BLaER1 treated with 17β-estradiol and CSF1 and Interleukin-3, amounts not matched to agents 10 nM and 100 nM (cell line): ENCODE measurements around the gene DOK4.

Source experiments
- H3K27ac ChIP-seq, 11 experiments: shearing (Covaris generic); formaldehyde crosslinking; 2 replicates each; pipeline ENCODE4 v1.8.1; 2022
- H3K27me3 ChIP-seq, 11 experiments: shearing (Covaris generic); formaldehyde crosslinking; 2 replicates each; pipeline ENCODE4 v1.8.1; 2022
- H3K36me3 ChIP-seq, 11 experiments: shearing (Covaris generic); formaldehyde crosslinking; 2 replicates each; pipeline ENCODE4 v1.8.1; 2022
- H3K4me1 ChIP-seq, 10 experiments: shearing (Covaris generic); formaldehyde crosslinking; 2 replicates each; pipeline ENCODE4 v1.8.1; 2022
- H3K4me2 ChIP-seq, 11 experiments: shearing (Covaris generic); formaldehyde crosslinking; 2 replicates each; pipeline ENCODE4 v1.8.1; 2022
- H3K4me3 ChIP-seq, 10 experiments: shearing (Covaris generic); formaldehyde crosslinking; 2 replicates each; pipeline ENCODE4 v1.8.1; 2022
- H3K9ac ChIP-seq, 11 experiments: shearing (Covaris generic); formaldehyde crosslinking; 2 replicates each; pipeline ENCODE4 v1.8.1; 2022
- H3K9me3 ChIP-seq, 11 experiments: shearing (Covaris generic); formaldehyde crosslinking; replicated peaks in 1 of 11; 2 replicates each; pipeline ENCODE4 v1.8.1; 2022
- H4K20me1 ChIP-seq, 11 experiments: shearing (Covaris generic); formaldehyde crosslinking; 2 replicates each; pipeline ENCODE4 v1.8.1; 2022
- Cebpa-rat ChIP-seq, 11 experiments: shearing (Covaris generic); IDR thresholded peaks; 2 replicates each; pipeline ENCODE4 v1.8.1; 2022

DOK4 gene

GRCh38 chr16:57485916-57486857 is at the start of gene DOK4:
Gene DOK4 (minus strand): TSS chr16:57486493. CDS start chr16:57479507, 6,986 bp downstream.
- H3K9ac ChIP-seq = peak within 1 kb of the TSS; percentile 79 to 86 (median 82)
- H3K27me3 ChIP-seq = no peaks in the 10 kb centered on the region
- H3K27ac ChIP-seq = peak within 1 kb of the TSS; percentile 9 to 77 (median 69); a peak in 21 of 22 replicates
- H3K4me3 ChIP-seq = peak within 1 kb of the TSS; percentile 69 to 96 (median 84)
- H3K4me2 ChIP-seq = peak within 1 kb of the TSS; percentile 91 to 99 (median 98)
- H3K4me1 ChIP-seq = peaks cover 15 to 37% (median 25%) of the 10 kb centered on the region in 10 experiments
- TF ChIP-seq Cebpa-rat (IDR thresholded peaks at IDR 0.05) = no peak
- H3K36me3 ChIP-seq = no peaks in the 10 kb centered on the region
- peaks cover 5 to 14% (median 11%) of the 10 kb centered on the region in 11 experiments; a peak in 21 of 22 replicates for H3K9me3 ChIP-seq
- H4K20me1 ChIP-seq = peaks cover 0 to 36% (median 7%) of the 10 kb centered on the region in 11 experiments; a peak in 8 of 22 replicates

- Histone ChIP-seq H3K4me1 (peaks cover 77 to 96% (median 93%) of the 10 kb centered on the region in 10 experiments), H3K36me3 (no peaks in the 10 kb centered on the region), H3K4me2 (peak overlapping the region; percentile 87 to 100 (median 98)), H3K27me3 (peaks cover 0 to 23% (median 0%) of the 10 kb centered on the region in 11 experiments; a peak in 5 of 22 replicates), H4K20me1 (peaks cover 0 to 13% (median 0%) of the 10 kb centered on the region in 11 experiments; a peak in 3 of 22 replicates), H3K4me3 (peak overlapping the region; percentile 53 to 81 (median 70)), H3K9me3 (no peaks in the 10 kb centered on the region), H3K9ac (peak overlapping the region; percentile 75 to 94 (median 87); a peak in 21 of 22 replicates), H3K27ac (peak overlapping the region in 10 of 11 experiments; percentile 70 to 96 (median 93); a peak in 20 of 22 replicates)
- no peak for TF ChIP-seq Cebpa-rat (IDR thresholded peaks at IDR 0.05)
Measured at GRCh38 chr16:57535680-57536305, 49.5 kb upstream of the DOK4 start.

DNA sequence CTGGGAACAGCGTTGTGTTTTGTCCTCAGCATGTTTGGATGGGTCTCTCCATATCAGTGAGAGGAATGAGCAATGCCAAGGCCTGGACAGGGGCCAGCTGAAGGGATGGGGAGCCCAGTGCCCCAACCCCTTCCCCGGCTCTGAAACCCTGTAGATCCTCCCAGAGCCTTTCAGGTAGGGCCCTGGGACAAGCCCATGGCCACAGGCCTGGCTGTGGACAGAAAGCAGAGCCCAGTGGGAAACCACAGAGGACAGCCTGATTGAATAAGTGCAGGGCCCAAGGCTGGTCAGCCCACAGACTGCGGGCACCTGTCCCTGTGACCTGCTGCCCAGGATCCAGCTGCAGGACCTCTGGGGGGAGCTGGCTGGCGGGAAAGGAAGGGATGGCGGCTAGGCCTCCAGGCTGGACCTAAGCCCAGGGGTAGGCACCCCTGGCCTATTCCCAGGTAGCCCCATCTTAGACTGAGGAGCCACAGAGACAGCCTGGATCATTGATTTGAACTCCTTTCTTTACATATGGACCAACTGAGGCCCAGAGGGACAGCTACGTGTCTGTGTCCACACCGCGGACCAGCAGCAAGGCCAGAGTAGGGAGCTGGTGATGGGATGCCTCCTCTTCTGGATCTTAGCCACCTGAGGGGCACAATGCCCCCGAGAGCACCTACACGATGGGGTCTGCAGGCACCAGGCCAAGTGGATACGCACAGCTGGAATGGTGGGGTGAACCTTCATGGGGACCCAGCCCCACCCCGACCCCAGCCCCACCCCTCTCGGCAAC is 48.8 kb upstream of the DOK4 start:
- peak overlapping the region in 8 of 11 experiments; percentile 49 to 83 (median 75); a peak in 13 of 22 replicates for H3K27ac ChIP-seq
- H3K4me1 ChIP-seq = peaks cover 77 to 96% (median 93%) of the 10 kb centered on the region in 10 experiments
- TF ChIP-seq Cebpa-rat (IDR thresholded peaks at IDR 0.05) = no peak
- H3K9me3 ChIP-seq = no peaks in the 10 kb centered on the region
- H4K20me1 ChIP-seq = peaks cover 0 to 13% (median 0%) of the 10 kb centered on the region in 11 experiments; a peak in 3 of 22 replicates
- H3K4me2 ChIP-seq = peak overlapping the region; percentile 85 to 96 (median 93); a peak in 21 of 22 replicates
- H3K9ac ChIP-seq = peak overlapping the region in 7 of 11 experiments; percentile 18 to 93 (median 77); a peak in 12 of 22 replicates
- H3K4me3 ChIP-seq = peak overlapping the region in 9 of 10 experiments; percentile 58 to 81 (median 68); a peak in 16 of 20 replicates
- H3K27me3 ChIP-seq = peaks cover 0 to 23% (median 0%) of the 10 kb centered on the region in 11 experiments; a peak in 3 of 22 replicates
- H3K36me3 ChIP-seq = no peaks in the 10 kb centered on the region

- peaks cover 0 to 23% (median 0%) of the 10 kb centered on the region in 11 experiments; a peak in 2 of 22 replicates for H3K27me3 ChIP-seq
- no peaks in the 10 kb centered on the region for H3K9me3 ChIP-seq
- H3K4me3 ChIP-seq = peak overlapping the region in 2 of 10 experiments; percentile 41 to 47; a peak in 2 of 20 replicates
- no peaks in the 10 kb centered on the region for H3K36me3 ChIP-seq
- peak overlapping the region in 6 of 11 experiments; percentile 12 to 77 (median 69); a peak in 9 of 22 replicates for H3K27ac ChIP-seq
- H3K4me2 ChIP-seq = peak overlapping the region in 10 of 11 experiments; percentile 74 to 96 (median 94); a peak in 20 of 22 replicates
- peaks cover 77 to 96% (median 93%) of the 10 kb centered on the region in 10 experiments for H3K4me1 ChIP-seq
- TF ChIP-seq Cebpa-rat (IDR thresholded peaks at IDR 0.05) = no peak
- peaks cover 0 to 13% (median 0%) of the 10 kb centered on the region in 11 experiments; a peak in 3 of 22 replicates for H4K20me1 ChIP-seq
- peak overlapping the region in 4 of 11 experiments; percentile 1 to 65 (median 52); a peak in 6 of 22 replicates for H3K9ac ChIP-seq
Measured at GRCh38 chr16:57534337-57534880, 48.1 kb upstream of the DOK4 start.

DNA sequence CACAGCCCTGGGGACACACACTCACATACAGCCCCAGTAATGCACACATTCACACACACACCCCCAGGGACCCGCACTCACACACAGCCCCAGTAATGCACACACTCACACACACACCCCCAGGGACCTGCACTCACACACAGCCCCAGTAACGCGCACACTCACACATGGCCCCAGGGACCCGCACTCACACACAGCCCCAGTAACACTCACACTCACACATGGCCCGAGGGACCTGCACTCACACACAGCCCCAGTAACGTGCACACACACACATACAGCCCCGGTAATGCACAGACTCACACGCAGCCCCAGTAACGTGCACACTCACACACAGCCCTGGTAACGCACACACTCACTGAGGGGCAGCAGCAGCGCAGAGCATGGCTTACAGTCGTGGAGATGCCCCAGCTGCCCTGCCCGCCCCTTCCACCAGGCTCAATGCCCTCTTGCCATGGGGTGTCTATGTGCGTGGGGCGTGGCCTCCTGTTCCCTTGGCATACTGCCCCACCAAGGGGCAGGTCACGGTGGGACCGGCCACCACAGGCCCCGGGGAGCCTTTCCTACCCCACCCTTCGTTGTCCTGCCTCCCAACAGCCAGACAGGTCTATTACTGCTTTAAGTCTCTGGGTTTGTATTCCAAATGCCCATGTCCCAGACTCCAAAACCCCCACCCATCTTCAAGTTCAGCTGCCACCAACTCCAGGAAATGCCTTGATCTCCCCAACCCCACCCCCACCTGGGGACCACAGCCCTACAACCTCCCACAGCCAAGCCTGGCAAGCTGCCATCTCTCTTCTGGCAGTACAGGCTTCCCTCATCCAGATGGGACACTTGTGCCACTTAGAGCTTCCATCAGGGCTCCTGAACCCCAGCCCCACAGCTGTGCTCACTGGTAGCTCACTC is 47.4 kb upstream of the DOK4 start:
- H4K20me1 ChIP-seq = peaks cover 0 to 13% (median 0%) of the 10 kb centered on the region in 11 experiments; a peak in 3 of 22 replicates
- peaks cover 77 to 96% (median 93%) of the 10 kb centered on the region in 10 experiments for H3K4me1 ChIP-seq
- peaks cover 0 to 23% (median 0%) of the 10 kb centered on the region in 11 experiments; a peak in 2 of 22 replicates for H3K27me3 ChIP-seq
- H3K9ac ChIP-seq = peak overlapping the region in 9 of 11 experiments; percentile 36 to 70 (median 65); a peak in 17 of 22 replicates
- H3K4me2 ChIP-seq = peak overlapping the region; percentile 55 to 96 (median 93); a peak in 21 of 22 replicates
- no peak for TF ChIP-seq Cebpa-rat (IDR thresholded peaks at IDR 0.05)
- peak overlapping the region in 8 of 11 experiments; percentile 58 to 77 (median 65); a peak in 14 of 22 replicates for H3K27ac ChIP-seq
- H3K9me3 ChIP-seq = no peaks in the 10 kb centered on the region
- H3K4me3 ChIP-seq = peak overlapping the region in 8 of 10 experiments; percentile 17 to 61 (median 36); a peak in 11 of 20 replicates
- peaks cover 0 to 2% (median 0%) of the 10 kb centered on the region in 11 experiments; a peak in 2 of 22 replicates for H3K36me3 ChIP-seq

- Histone ChIP-seq H4K20me1 (peaks cover 0 to 8% (median 0%) of the 10 kb centered on the region in 11 experiments; a peak in 3 of 22 replicates), H3K9me3 (no peaks in the 10 kb centered on the region), H3K4me3 (peak overlapping the region in 3 of 10 experiments; percentile 20 to 61 (median 47); a peak in 3 of 20 replicates), H3K36me3 (peaks cover 0 to 13% (median 3%) of the 10 kb centered on the region in 11 experiments; a peak in 6 of 22 replicates), H3K4me2 (peak overlapping the region; percentile 55 to 96 (median 93)), H3K4me1 (peaks cover 72 to 96% (median 86%) of the 10 kb centered on the region in 10 experiments), H3K9ac (peak overlapping the region in 9 of 11 experiments; percentile 16 to 70 (median 65); a peak in 13 of 22 replicates), H3K27me3 (peaks cover 0 to 20% (median 0%) of the 10 kb centered on the region in 11 experiments; a peak in 2 of 22 replicates), H3K27ac (peak overlapping the region in 6 of 11 experiments; percentile 61 to 77 (median 71); a peak in 11 of 22 replicates)
- no peak for TF ChIP-seq Cebpa-rat (IDR thresholded peaks at IDR 0.05)
Measured at GRCh38 chr16:57532266-57532625, 46.0 kb upstream of the DOK4 start.
